K562 (cell line): ENCODE data around the gene AGBL1. TPM values are rescaled to one million over a fixed set of nuclear protein-coding genes. Genes with fewer than 3 reads are reported as not detected.

ENCODE experiments used
- ATAC-seq: fragments of 200-7000 bp; cut with Tn5 transposase; 3 replicates; pipeline ENCODE4 v1.9.1; 2020; ENCODE audit warnings: moderate library complexity
- BruUV-seq: library from RNA; stranded (reverse); fragments of 400-500 nt; replicated peaks from 2 replicates; lab custom pipeline; 2021; lab: Mats Ljungman, UMichigan
- CTCF ChIA-PET: fragments of 300-600 bp; formaldehyde crosslinking; extraction: SDS; loops from one replicate; lab custom pipeline; 2021; ENCODE audit warnings: low intra/inter-chr PET ratio; lab: Yijun Ruan, JAX
- POLR2A ChIA-PET: fragments of 300-600, 350-650 bp; sonication (Branson Sonifier 250); formaldehyde crosslinking; extraction: SDS; loops from one replicate; lab custom pipeline; 2021; ENCODE audit warnings: antibody characterized with exemption, inconsistent platforms; lab: Yijun Ruan, JAX
- DNase-seq, 4 experiments: peaks; one replicate each; pipeline versions ENCODE4 v3.0.0 to v3.0.0-alpha.2; 2011 to 2018; ENCODE audit warnings: low spot score in 3 of 4, mixed read lengths in 3 of 4; ENCODE audit errors: extremely low read depth in 1 of 4
- FAIRE-seq: peaks from 2 replicates; lab custom pipeline; 2011; peaks lifted over from hg19 to GRCh38; lab: Jason Lieb, UNC
- H2AFZ ChIP-seq: 2 replicates; pipeline ENCODE4 v1.6.0; 2011; ENCODE audit warnings: low read depth, low read length, control low read depth, inconsistent platforms
- H3K27ac ChIP-seq: fragments of 200-600 bp; 3 replicates; pipeline ENCODE4 v1.8.0; 2011; ENCODE audit warnings: low read depth, mild to moderate bottlenecking, control low read depth, inconsistent platforms, low read length, moderate library complexity, mixed read lengths; ENCODE audit errors: extremely low read depth
- H3K27me3 ChIP-seq, 2 experiments: fragments of 300-600 bp in 1 of 2; 2 replicates in 1 of 2; 3 replicates in 1 of 2; pipeline versions ENCODE4 v1.6.0 to v1.8.0; 2011; ENCODE audit warnings: inconsistent platforms in 2 of 2, low read length in 2 of 2, mild to moderate bottlenecking in 1 of 2, mixed read lengths in 1 of 2, moderate library complexity in 1 of 2; ENCODE audit not compliant: control insufficient read depth in 2 of 2, insufficient read depth in 2 of 2
- H3K36me3 ChIP-seq: fragments of 300-600 bp; 3 replicates; pipeline ENCODE4 v1.8.0; 2011; ENCODE audit warnings: mild to moderate bottlenecking, low read length, inconsistent platforms; ENCODE audit not compliant: control insufficient read depth, insufficient read depth
- H3K4me1 ChIP-seq, 2 experiments: fragments of 200-600 bp in 1 of 2; replicated peaks in 1 of 2; 2 replicates in 1 of 2; 3 replicates in 1 of 2; pipeline versions ENCODE4 v1.5.1 to v1.8.0; 2011; ENCODE audit warnings: inconsistent platforms in 2 of 2, low read length in 2 of 2, mild to moderate bottlenecking in 1 of 2, mixed read lengths in 1 of 2, moderate library complexity in 1 of 2; ENCODE audit not compliant: control insufficient read depth in 2 of 2, insufficient read depth in 2 of 2
- H3K4me2 ChIP-seq: 2 replicates; pipeline ENCODE4 v1.6.1; 2011; ENCODE audit warnings: low read length, control low read depth, inconsistent platforms, mixed read lengths; ENCODE audit not compliant: insufficient read depth
- H3K4me3 ChIP-seq: fragments of 200-600 bp; sonication (generic), shearing (Covaris generic); 2 replicates; pipeline ENCODE4 v1.5.1; 2016; ENCODE audit warnings: control low read depth, inconsistent platforms
- H3K79me2 ChIP-seq: fragments of 200-600 bp; 3 replicates; pipeline ENCODE4 v1.8.0; 2011; ENCODE audit warnings: low read length, inconsistent platforms; ENCODE audit not compliant: control insufficient read depth, insufficient read depth
- H3K9ac ChIP-seq, 2 experiments: 2 replicates each; pipeline versions ENCODE4 v1.6.0 to v1.6.1; 2011; ENCODE audit warnings: low read depth in 2 of 2, low read length in 2 of 2, control low read depth in 1 of 2, inconsistent platforms in 1 of 2, mild to moderate bottlenecking in 1 of 2, mixed read lengths in 1 of 2; ENCODE audit not compliant: insufficient read depth in 1 of 2
- H3K9me1 ChIP-seq: one replicate; pipeline ENCODE4 v1.6.0; 2011; ENCODE audit warnings: inconsistent platforms, mild to moderate bottlenecking, low read length, moderate library complexity; ENCODE audit not compliant: control insufficient read depth, insufficient read depth
- H3K9me3 ChIP-seq: replicated peaks from 2 replicates; pipeline ENCODE4 v1.5.1; 2011; ENCODE audit warnings: low read depth, low read length, inconsistent platforms; ENCODE audit not compliant: control insufficient read depth, insufficient read depth
- H4K20me1 ChIP-seq: replicated peaks from 2 replicates; pipeline ENCODE4 v1.6.1; 2011; ENCODE audit warnings: low read length, inconsistent platforms, mixed read lengths; ENCODE audit not compliant: control insufficient read depth, insufficient read depth
- ARHGAP35 ChIP-seq: fragments of 450-650 bp; IDR thresholded peaks from 2 replicates; pipeline ENCODE4 v1.6.1; 2018; ENCODE audit not compliant: partially characterized antibody
- BDP1 ChIP-seq: IDR thresholded peaks from 3 replicates; pipeline ENCODE4 v1.6.1; 2011; ENCODE audit not compliant: insufficient read length, insufficient read depth
- BRF1 ChIP-seq: IDR thresholded peaks from 3 replicates; pipeline ENCODE4 v1.6.1; 2011; ENCODE audit warnings: borderline replicate concordance, mild to moderate bottlenecking; ENCODE audit not compliant: insufficient read length; ENCODE audit errors: extremely low read depth
- DPF2 ChIP-seq: fragments of 450-650 bp; IDR thresholded peaks from 2 replicates; pipeline ENCODE4 v1.6.1; 2016
- MLX ChIP-seq, 2 experiments: fragments of 450-650 bp in 1 of 2; sonication (generic) in 1 of 2; formaldehyde crosslinking; conservative IDR thresholded peaks; 2 replicates each; pipeline versions ENCODE4 v1.4.0 to v1.8.1; 2020 to 2022; ENCODE audit warnings: mild to moderate bottlenecking in 1 of 2, missing genetic modification reagents in 1 of 2
- RBBP5 ChIP-seq: fragments of 200-600 bp; sonication (generic); IDR thresholded peaks from 2 replicates; pipeline ENCODE4 v1.6.1; 2012; ENCODE audit warnings: borderline replicate concordance, mild to moderate bottlenecking, low read length, control low read depth, inconsistent platforms; ENCODE audit not compliant: insufficient read depth, poor library complexity, severe bottlenecking
- RBM34 ChIP-seq: fragments of 200-400 bp; formaldehyde crosslinking; IDR thresholded peaks from 2 replicates; pipeline ENCODE4 v1.6.1; 2018; ENCODE audit warnings: low read length, borderline replicate concordance; ENCODE audit not compliant: insufficient read depth
- U2AF2 ChIP-seq: fragments of 200-400 bp; formaldehyde crosslinking; optimal IDR thresholded peaks from 2 replicates; pipeline ENCODE3; 2017; ENCODE audit warnings: low read depth, mild to moderate bottlenecking, low read length
- ZNF140 ChIP-seq: fragments of 250-450 bp; sonication (Bioruptor Pico); IDR thresholded peaks from 2 replicates; pipeline ENCODE4 v1.8.0; 2021; ENCODE audit warnings: moderate library complexity, mild to moderate bottlenecking, inconsistent platforms
- WGBS: fragments of 100-300 bp; shearing (Covaris generic); methylation state at CpG from one replicate; pipeline ENCODE4 v1.1.6; 2016; ENCODE audit warnings: low coverage, mixed read lengths; ENCODE audit not compliant: insufficient coverage; ENCODE audit errors: missing lambda C conversion rate; 5-methylcytosine and 5-hydroxymethylcytosine counted together
- in situ Hi-C: fragments of 300-500 bp; cut with MboI; formaldehyde crosslinking; loops from 4 replicates; pipeline ENCODE4 v1.15.0; 2018; ENCODE audit warnings: inconsistent platforms, mixed read lengths
- intact Hi-C: fragments of 100-400 bp; cut with micrococcal nuclease; formaldehyde crosslinking; loops from 2 replicates; pipeline ENCODE4 v1.14.2; 2022
- polyA plus RNA-seq, 8 experiments: library from polyadenylated mRNA; depleted of rRNA in 4 of 8; stranded (reverse) in 5 of 8; unstranded in 3 of 8; fragments of >200 nt; fragmentation: Nextera tagmentation in 2 of 8; fragmentation: Illumina TruSeq in 1 of 8; extraction: Ambion mirVana in 2 of 8; extraction: Trizol in 1 of 8; gene quantifications; 2 replicates each; pipeline versions ENCODE4 v1.2.1 to v1.2.3, GENCODE V29; 2011 to 2014; ENCODE audit warnings: inconsistent platforms in 1 of 8, missing spikeins in 1 of 8
- total RNA-seq, 7 experiments: library from RNA; depleted of rRNA in 6 of 7; stranded (reverse); fragments of >200 nt in 6 of 7; fragmentation: Illumina TruSeq in 2 of 7; extraction: Trizol in 2 of 7; gene quantifications; 2 replicates each; pipeline versions ENCODE4 v1.2.1 to v1.2.3, GENCODE V29; 2011 to 2021; ENCODE audit warnings: low replicate concordance in 1 of 7

AGBL1 gene
- total and polyA plus RNA-seq, 9 of the 15 experiments (the other 6 are each of a cell fraction or from before 2014, with no cell fraction given): not detected

GRCh38 chr15:86125775-86126174 lies 46.1 kb downstream of the AGBL1 start (continued):
- TF ChIP-seq BRF1: no peak
- no peak for TF ChIP-seq DPF2
- TF ChIP-seq BDP1: no peak
- no peak for TF ChIP-seq MLX (CRISPR knock-in tag; conservative IDR thresholded peaks at IDR 0.05)
- no peak for TF ChIP-seq RBBP5

- H3K9me1 ChIP-seq: no peaks in the 10 kb centered on the region
- DNase-seq: no peak
- H3K27me3 ChIP-seq: no peaks in the 10 kb centered on the region
- in situ Hi-C loops: no loop called here
- H3K27ac ChIP-seq: no peak overlapping the region
- CTCF ChIA-PET: no interaction called here
- FAIRE-seq: no peak
- BruUV-seq: no TSS peak
- TF ChIP-seq U2AF2 (no peak), RBM34 (no peak), ZNF140 (CRISPR knock-in tag) (no peak), ARHGAP35 (no peak)
- TF ChIP-seq, all 486 proteins: peak for 0
- Histone ChIP-seq H3K9ac (no peak overlapping the region), H3K4me1 (no peaks in the 10 kb centered on the region), H3K36me3 (no peaks in the 10 kb centered on the region), H3K4me3 (no peak overlapping the region), H2AFZ (no peak overlapping the region), H3K9me3 (no peaks in the 10 kb centered on the region), H3K79me2 (no peaks in the 10 kb centered on the region), H4K20me1 (no peaks in the 10 kb centered on the region), H3K4me2 (no peak overlapping the region)
- intact Hi-C loops: no loop called here
- POLR2A ChIA-PET: no interaction called here
- 3% methylated on average over 3 of the region's 3 CpGs for WGBS
- ATAC-seq: no peak
Observed at GRCh38 chr15:86127547-86127946, 47.9 kb downstream of the AGBL1 start.
